Breast epithelium (tissue), 3 donors: ENCODE results near the gene ZBTB45.

Experiments
- POLR2A ChIP-seq: fragments of 450-650 bp; IDR thresholded peaks from one replicate; pipeline ENCODE4 v1.6.1; 2016; ENCODE audit warnings: antibody characterized with exemption, mild to moderate bottlenecking, moderate library complexity
- POLR2AphosphoS5 ChIP-seq, 3 donors: sonication (generic); formaldehyde crosslinking; IDR thresholded peaks; one replicate each; pipeline ENCODE4 v1.6.1; 2017; ENCODE audit warnings: antibody characterized with exemption in 3 of 3
- TF ChIP-seq, protein P1 (sequence below), 3 donors: fragments of 450-650 bp; IDR thresholded peaks; one replicate each; pipeline ENCODE4 v1.5.1; 2016 to 2017; ENCODE audit warnings: antibody characterized with exemption in 3 of 3, mild to moderate bottlenecking in 3 of 3, moderate library complexity in 3 of 3

DNA sequence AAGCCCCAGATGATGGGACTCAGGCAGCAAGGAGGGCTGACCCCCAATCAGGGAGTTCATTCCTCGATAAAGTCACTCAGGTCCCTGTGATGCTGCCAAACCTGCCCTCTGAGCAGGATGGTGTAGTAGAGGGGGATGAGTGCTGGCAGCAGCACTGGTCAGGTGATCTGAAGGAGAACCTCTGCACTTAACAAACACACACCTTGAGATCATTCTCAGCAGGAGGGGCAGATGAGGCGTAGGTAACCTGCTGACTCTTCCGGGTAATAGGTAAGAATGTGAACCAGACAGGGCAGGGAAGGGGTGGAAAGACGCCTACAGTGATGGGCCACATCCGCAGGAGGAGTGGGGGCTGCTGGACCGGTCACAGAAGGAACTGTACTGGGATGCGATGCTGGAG, 40.3 kb downstream of the ZBTB45 start:
- no peak for TF ChIP-seq POLR2A
- TF ChIP-seq, protein P1, sequence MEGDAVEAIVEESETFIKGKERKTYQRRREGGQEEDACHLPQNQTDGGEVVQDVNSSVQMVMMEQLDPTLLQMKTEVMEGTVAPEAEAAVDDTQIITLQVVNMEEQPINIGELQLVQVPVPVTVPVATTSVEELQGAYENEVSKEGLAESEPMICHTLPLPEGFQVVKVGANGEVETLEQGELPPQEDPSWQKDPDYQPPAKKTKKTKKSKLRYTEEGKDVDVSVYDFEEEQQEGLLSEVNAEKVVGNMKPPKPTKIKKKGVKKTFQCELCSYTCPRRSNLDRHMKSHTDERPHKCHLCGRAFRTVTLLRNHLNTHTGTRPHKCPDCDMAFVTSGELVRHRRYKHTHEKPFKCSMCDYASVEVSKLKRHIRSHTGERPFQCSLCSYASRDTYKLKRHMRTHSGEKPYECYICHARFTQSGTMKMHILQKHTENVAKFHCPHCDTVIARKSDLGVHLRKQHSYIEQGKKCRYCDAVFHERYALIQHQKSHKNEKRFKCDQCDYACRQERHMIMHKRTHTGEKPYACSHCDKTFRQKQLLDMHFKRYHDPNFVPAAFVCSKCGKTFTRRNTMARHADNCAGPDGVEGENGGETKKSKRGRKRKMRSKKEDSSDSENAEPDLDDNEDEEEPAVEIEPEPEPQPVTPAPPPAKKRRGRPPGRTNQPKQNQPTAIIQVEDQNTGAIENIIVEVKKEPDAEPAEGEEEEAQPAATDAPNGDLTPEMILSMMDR (IDR thresholded peaks at IDR 0.05) = no peak
- TF ChIP-seq POLR2AphosphoS5 (IDR thresholded peaks at IDR 0.05) = no peak
